Uterus (tissue), 4 donors: Measurements from ENCODE around the gene EPHA4. TPM values are rescaled to one million over a fixed set of nuclear protein-coding genes. Genes with fewer than 3 reads are reported as not detected.
"Not testable (repeated sequence)": the region's sequence is repeated elsewhere in the genome, so short reads cannot be mapped to it uniquely, and the experiment has no call there.

Experiments used
- DNase-seq, 2 donors: peaks; one replicate each; pipeline ENCODE4 v3.0.0-alpha.2; 2019 to 2020
- H3K27ac ChIP-seq, 2 donors: fragments of 200-600 bp; sonication (generic); 1 replicate in 1 of 2; 2 replicates in 1 of 2; pipeline ENCODE4 v1.5.1; 2016 to 2018
- H3K27me3 ChIP-seq, 2 donors: fragments of 200-600 bp; sonication (generic); one replicate each; pipeline ENCODE4 v1.5.1; 2018 to 2019; ENCODE audit warnings: control low read depth in 1 of 2
- H3K36me3 ChIP-seq, 2 donors: fragments of 200-600 bp; sonication (generic); one replicate each; pipeline ENCODE4 v1.5.1; 2019; ENCODE audit warnings: control low read depth in 1 of 2
- H3K4me1 ChIP-seq, 2 donors: fragments of 200-600 bp; sonication (generic); one replicate each; pipeline ENCODE4 v1.5.1; 2018 to 2019; ENCODE audit warnings: control low read depth in 1 of 2
- H3K4me3 ChIP-seq, 2 donors: fragments of 200-600 bp; sonication (generic); 1 replicate in 1 of 2; 2 replicates in 1 of 2; pipeline ENCODE4 v1.5.1; 2018 to 2019; ENCODE audit warnings: mild to moderate bottlenecking in 1 of 2
- H3K9me3 ChIP-seq, 2 donors: fragments of 200-600 bp; sonication (generic); one replicate each; pipeline ENCODE4 v1.5.1; 2019; ENCODE audit warnings: control low read depth in 1 of 2
- CTCF ChIP-seq, 4 experiments: fragments of 200-600 bp in 2 of 4; fragments of 450-650 bp in 2 of 4; sonication (generic) in 2 of 4; IDR thresholded peaks; one replicate each; pipeline ENCODE4 v1.5.1; 2016 to 2019; ENCODE audit warnings: antibody characterized with exemption in 4 of 4, mild to moderate bottlenecking in 2 of 4, moderate library complexity in 1 of 4
- POLR2A ChIP-seq, 2 donors: fragments of 450-650 bp; IDR thresholded peaks; one replicate each; pipeline ENCODE4 v1.6.1; 2016; ENCODE audit warnings: antibody characterized with exemption in 2 of 2, mild to moderate bottlenecking in 1 of 2, moderate library complexity in 1 of 2
- intact Hi-C: fragments of 100-400 bp; cut with DNase I; formaldehyde crosslinking; loops from one replicate; pipeline ENCODE4 v1.15.1; 2023; ENCODE audit warnings: low total_unique reads
- total RNA-seq, 4 donors: library from RNA; depleted of rRNA in 3 of 4; stranded (reverse); fragments of >200 nt in 3 of 4; gene quantifications; one replicate each; pipeline versions ENCODE4 v1.1.0 to v1.2.4, GENCODE V29; 2014 to 2023
- donor health status: DM: yes; HTN: yes; CAD: no.

The EPHA4 gene
- total RNA-seq, 4 donors from 2014 or later: 45.6 to 84.7 (median 66.8) TPM

DNA sequence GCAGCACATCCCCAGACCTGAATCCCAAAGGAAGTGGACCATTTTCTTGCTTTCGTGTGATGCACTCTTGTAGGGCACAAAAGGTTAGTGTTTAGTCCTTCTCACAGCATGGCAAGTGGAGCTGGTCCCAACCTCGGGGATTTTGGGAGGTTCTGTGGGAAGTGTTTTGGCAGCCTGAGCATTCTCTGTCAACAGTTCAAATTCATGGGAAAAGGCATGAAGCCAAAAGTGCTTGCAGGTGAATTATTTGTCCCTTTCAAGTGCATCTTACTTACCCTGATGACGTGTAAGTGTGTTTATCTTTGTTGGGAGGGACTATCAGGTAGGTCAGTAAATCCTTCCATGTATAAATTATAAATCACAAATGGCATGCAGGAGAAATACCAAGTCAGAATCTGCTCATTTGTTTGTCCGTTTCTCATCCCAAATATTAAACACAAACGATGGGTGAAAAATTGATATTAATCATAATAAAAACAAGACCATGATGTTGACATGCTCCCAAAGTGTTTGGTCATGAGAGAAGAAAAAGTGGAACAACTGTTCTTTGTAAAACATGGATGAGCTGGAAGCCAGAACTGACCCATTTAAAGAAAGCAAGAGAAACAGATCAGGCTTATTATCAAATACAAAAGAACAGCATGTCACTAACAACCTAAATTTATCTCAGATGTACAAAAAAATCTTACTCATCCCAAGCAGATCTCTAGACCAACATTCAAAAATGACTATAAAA lies 57.6 kb downstream of the EPHA4 start:
- peaks cover 4 to 8% of the 10 kb centered on the region in 2 donors for H3K4me1 ChIP-seq
- intact Hi-C loops: no loop called here
- H3K27ac ChIP-seq: peak overlapping the region; percentile 58 to 80
- peak; percentile 22 to 73 for DNase-seq
- TF ChIP-seq CTCF (IDR thresholded peaks at IDR 0.05) (no peak), POLR2A (IDR thresholded peaks at IDR 0.05) (no peak)
- H3K9me3 ChIP-seq: no peaks in the 10 kb centered on the region
- H3K36me3 ChIP-seq: no peaks in the 10 kb centered on the region
- no peaks in the 10 kb centered on the region for H3K27me3 ChIP-seq
- no peak overlapping the region for H3K4me3 ChIP-seq

GRCh38 chr2:221513232-221513631 lies 58.9 kb downstream of the EPHA4 start:
- Histone ChIP-seq H3K36me3 (no peaks in the 10 kb centered on the region), H3K4me3 (no peak overlapping the region), H3K9me3 (no peaks in the 10 kb centered on the region), H3K4me1 (peaks cover 4% of the 10 kb centered on the region in 2 donors), H3K27me3 (no peaks in the 10 kb centered on the region), H3K27ac (peak overlapping the region in 1 of 2 donors; percentile 80)
- DNase-seq: no peak
- TF ChIP-seq CTCF (IDR thresholded peaks at IDR 0.05): no peak
- TF ChIP-seq POLR2A (IDR thresholded peaks at IDR 0.05): no peak
- intact Hi-C loops: no loop called here

GRCh38 chr2:221511325-221511724 lies 60.8 kb downstream of the EPHA4 start:
- DNase-seq, H3K4me3 ChIP-seq, H3K9me3 ChIP-seq, H3K27me3 ChIP-seq, H3K36me3 ChIP-seq, intact Hi-C loops, H3K4me1 ChIP-seq, H3K27ac ChIP-seq: not testable (repeated sequence)

DNA sequence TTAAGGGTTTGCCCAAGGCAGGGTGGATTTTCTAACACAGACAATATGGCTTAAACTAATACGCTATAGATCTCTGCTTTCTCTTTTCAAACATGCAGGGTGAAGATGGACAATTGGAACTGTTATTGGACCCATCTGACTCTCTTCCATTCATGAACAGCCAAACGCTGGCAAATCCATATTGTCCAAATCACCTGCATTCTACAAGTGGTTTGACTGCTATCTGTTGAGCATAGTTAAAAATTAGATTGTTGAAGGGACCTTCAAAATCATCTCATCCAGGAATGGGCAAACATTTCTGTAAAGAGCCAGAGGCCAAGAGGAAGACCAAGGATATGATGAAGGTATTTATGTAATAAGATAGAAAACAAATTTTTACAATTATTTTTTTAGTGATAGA lies 65.6 kb downstream of the EPHA4 start:
- intact Hi-C loops: no loop called here
- H3K9me3 ChIP-seq: no peaks in the 10 kb centered on the region
- H3K36me3 ChIP-seq: no peaks in the 10 kb centered on the region
- TF ChIP-seq CTCF (IDR thresholded peaks at IDR 0.05) (no peak), POLR2A (IDR thresholded peaks at IDR 0.05) (no peak)
- no peak overlapping the region for H3K27ac ChIP-seq
- no peak overlapping the region for H3K4me3 ChIP-seq
- H3K27me3 ChIP-seq: no peaks in the 10 kb centered on the region
- no peaks in the 10 kb centered on the region for H3K4me1 ChIP-seq
- DNase-seq: no peak

- H3K36me3 ChIP-seq: no peaks in the 10 kb centered on the region
- intact Hi-C loops: no loop called here
- no peak overlapping the region for H3K4me3 ChIP-seq
These were observed 66.5 kb downstream of the EPHA4 start for GRCh38 chr2:221505605-221506004.

More at GRCh38 chr2:221505605-221506004, 66.5 kb downstream of the EPHA4 start:
- Histone ChIP-seq H3K27ac (no peak overlapping the region), H3K4me1 (no peaks in the 10 kb centered on the region), H3K27me3 (no peaks in the 10 kb centered on the region), H3K9me3 (no peaks in the 10 kb centered on the region)
- no peak for TF ChIP-seq CTCF (IDR thresholded peaks at IDR 0.05)
- TF ChIP-seq POLR2A (IDR thresholded peaks at IDR 0.05): no peak
- DNase-seq: no peak
